DOHH2 (cell line): Measurements from ENCODE around the gene ATAT1.
A peak's percentile ranks its signal among the peaks of the same experiment; 100 is the strongest.

ENCODE experiments used
- H3F3A ChIP-seq: fragments of 200-600 bp; sonication (generic), shearing (Covaris generic); 2 replicates; pipeline ENCODE4 v1.6.0; 2016; ENCODE audit warnings: antibody characterized with exemption, mild to moderate bottlenecking; ENCODE audit not compliant: control insufficient read depth, insufficient read depth
- H3K27ac ChIP-seq: fragments of 200-600 bp; sonication (generic); 2 replicates; pipeline ENCODE4 v1.5.1; 2014; ENCODE audit warnings: low read depth, mild to moderate bottlenecking, low read length, moderate library complexity
- H3K27me3 ChIP-seq: fragments of 200-600 bp; sonication (generic); 2 replicates; pipeline ENCODE4 v1.6.1; 2014; ENCODE audit warnings: mild to moderate bottlenecking, low read length, mixed read lengths; ENCODE audit not compliant: control insufficient read depth
- H3K36me3 ChIP-seq: fragments of 200-600 bp; sonication (generic); 2 replicates; pipeline ENCODE4 v1.6.1; 2014; ENCODE audit warnings: mild to moderate bottlenecking, low read length, moderate library complexity, mixed read lengths; ENCODE audit not compliant: control insufficient read depth
- H3K4me1 ChIP-seq: fragments of 200-600 bp; sonication (generic); 2 replicates; pipeline ENCODE4 v1.6.1; 2014; ENCODE audit warnings: mild to moderate bottlenecking, low read length, mixed read lengths; ENCODE audit not compliant: control insufficient read depth
- H3K4me2 ChIP-seq: fragments of 200-600 bp; sonication (generic); 2 replicates; pipeline ENCODE4 v1.6.0; 2014; ENCODE audit warnings: mild to moderate bottlenecking, low read length, moderate library complexity
- H3K4me3 ChIP-seq: fragments of 200-600 bp; sonication (generic); 2 replicates; pipeline ENCODE4 v1.5.1; 2014; ENCODE audit warnings: mild to moderate bottlenecking, low read length, mixed read lengths
- H3K79me2 ChIP-seq: fragments of 200-600 bp; sonication (generic); 2 replicates; pipeline ENCODE4 v1.6.1; 2014; ENCODE audit warnings: mild to moderate bottlenecking, low read length, mixed read lengths; ENCODE audit not compliant: control insufficient read depth
- H3K9me2 ChIP-seq: fragments of 200-600 bp; sonication (generic); replicated peaks from 2 replicates; pipeline ENCODE4 v1.6.1; 2014; ENCODE audit warnings: mild to moderate bottlenecking, low read length, mixed read lengths; ENCODE audit not compliant: control insufficient read depth
- H3K9me3 ChIP-seq: fragments of 200-600 bp; sonication (generic); 2 replicates; pipeline ENCODE4 v1.6.1; 2014; ENCODE audit warnings: antibody characterized with exemption, low read length, mixed read lengths; ENCODE audit not compliant: control insufficient read depth, insufficient read depth
- H4K20me1 ChIP-seq: fragments of 200-600 bp; sonication (generic); 2 replicates; pipeline ENCODE4 v1.6.0; 2014; ENCODE audit warnings: low read depth, mild to moderate bottlenecking, antibody characterized with exemption, low read length, moderate library complexity; ENCODE audit not compliant: control insufficient read depth, insufficient read depth
- EZH2phosphoT487 ChIP-seq: fragments of 200-600 bp; sonication (generic); IDR thresholded peaks from 2 replicates; pipeline ENCODE4 v1.6.1; 2017; ENCODE audit warnings: borderline replicate concordance, mild to moderate bottlenecking, antibody characterized with exemption, low read length, moderate library complexity, mixed read lengths
- TF ChIP-seq, protein P1 (sequence below): fragments of 200-600 bp; sonication (generic); IDR thresholded peaks from one replicate; pipeline ENCODE4 v1.5.1; 2014; ENCODE audit warnings: antibody characterized with exemption, mild to moderate bottlenecking, low read depth, low read length; ENCODE audit not compliant: poor library complexity, severe bottlenecking

Gene ATAT1

DNA sequence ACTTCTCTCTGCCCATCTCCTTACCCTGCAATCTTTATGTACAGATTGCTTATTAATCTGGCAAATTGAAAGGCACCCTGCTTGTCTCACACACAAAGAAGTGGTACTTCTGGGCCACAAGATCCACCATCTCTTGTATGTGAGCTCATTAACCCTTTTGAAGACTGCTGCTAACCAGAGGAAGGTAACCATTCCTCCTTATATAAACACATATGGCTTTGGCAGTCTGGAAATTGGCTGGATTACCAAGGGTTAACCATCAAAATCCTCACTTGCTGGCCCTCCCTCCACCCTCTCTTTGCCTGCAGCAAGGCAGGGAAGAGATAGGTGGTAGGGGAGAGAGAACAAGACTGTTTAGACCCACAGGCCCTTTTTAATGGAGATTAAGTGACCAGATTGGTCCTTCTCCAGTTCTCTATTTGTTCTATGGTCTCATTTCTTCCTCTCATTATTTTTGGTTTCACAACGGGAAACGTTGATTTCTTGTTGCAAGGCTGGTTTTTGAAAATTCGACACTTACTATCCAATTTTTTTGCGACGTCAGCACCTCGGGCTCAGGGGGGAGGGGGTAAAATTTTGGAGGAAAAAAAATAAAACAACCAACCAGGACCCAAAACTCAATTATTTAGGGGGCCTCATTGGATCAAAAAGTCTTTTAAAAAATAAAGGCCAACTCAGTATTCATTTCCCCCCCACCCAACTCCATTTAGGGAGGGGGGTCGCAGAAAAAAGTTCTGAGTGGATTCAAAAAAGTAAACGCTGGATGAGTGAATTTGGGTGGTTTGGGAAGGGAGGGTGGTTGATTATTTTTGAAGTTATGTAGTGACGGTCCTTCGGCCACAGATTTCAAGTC lies 10.5 kb upstream of the ATAT1 start:
- H3K4me3 ChIP-seq: peak overlapping the region; percentile 83
- H3K4me1 ChIP-seq: peaks cover 41% of the 10 kb centered on the region
- TF ChIP-seq, protein P1, sequence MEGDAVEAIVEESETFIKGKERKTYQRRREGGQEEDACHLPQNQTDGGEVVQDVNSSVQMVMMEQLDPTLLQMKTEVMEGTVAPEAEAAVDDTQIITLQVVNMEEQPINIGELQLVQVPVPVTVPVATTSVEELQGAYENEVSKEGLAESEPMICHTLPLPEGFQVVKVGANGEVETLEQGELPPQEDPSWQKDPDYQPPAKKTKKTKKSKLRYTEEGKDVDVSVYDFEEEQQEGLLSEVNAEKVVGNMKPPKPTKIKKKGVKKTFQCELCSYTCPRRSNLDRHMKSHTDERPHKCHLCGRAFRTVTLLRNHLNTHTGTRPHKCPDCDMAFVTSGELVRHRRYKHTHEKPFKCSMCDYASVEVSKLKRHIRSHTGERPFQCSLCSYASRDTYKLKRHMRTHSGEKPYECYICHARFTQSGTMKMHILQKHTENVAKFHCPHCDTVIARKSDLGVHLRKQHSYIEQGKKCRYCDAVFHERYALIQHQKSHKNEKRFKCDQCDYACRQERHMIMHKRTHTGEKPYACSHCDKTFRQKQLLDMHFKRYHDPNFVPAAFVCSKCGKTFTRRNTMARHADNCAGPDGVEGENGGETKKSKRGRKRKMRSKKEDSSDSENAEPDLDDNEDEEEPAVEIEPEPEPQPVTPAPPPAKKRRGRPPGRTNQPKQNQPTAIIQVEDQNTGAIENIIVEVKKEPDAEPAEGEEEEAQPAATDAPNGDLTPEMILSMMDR: no peak
- TF ChIP-seq EZH2phosphoT487: no peak
- peaks cover 81% of the 10 kb centered on the region for H3K36me3 ChIP-seq
- H3K4me2 ChIP-seq: peak overlapping the region; percentile 96
- peaks cover 26% of the 10 kb centered on the region for H4K20me1 ChIP-seq
- no peaks in the 10 kb centered on the region for H3K9me2 ChIP-seq
- H3F3A ChIP-seq: peaks cover 36% of the 10 kb centered on the region
- H3K27me3 ChIP-seq: no peaks in the 10 kb centered on the region
- H3K9me3 ChIP-seq: no peaks in the 10 kb centered on the region
- H3K27ac ChIP-seq: peak overlapping the region; percentile 89
- H3K79me2 ChIP-seq: peaks cover 84% of the 10 kb centered on the region

DNA sequence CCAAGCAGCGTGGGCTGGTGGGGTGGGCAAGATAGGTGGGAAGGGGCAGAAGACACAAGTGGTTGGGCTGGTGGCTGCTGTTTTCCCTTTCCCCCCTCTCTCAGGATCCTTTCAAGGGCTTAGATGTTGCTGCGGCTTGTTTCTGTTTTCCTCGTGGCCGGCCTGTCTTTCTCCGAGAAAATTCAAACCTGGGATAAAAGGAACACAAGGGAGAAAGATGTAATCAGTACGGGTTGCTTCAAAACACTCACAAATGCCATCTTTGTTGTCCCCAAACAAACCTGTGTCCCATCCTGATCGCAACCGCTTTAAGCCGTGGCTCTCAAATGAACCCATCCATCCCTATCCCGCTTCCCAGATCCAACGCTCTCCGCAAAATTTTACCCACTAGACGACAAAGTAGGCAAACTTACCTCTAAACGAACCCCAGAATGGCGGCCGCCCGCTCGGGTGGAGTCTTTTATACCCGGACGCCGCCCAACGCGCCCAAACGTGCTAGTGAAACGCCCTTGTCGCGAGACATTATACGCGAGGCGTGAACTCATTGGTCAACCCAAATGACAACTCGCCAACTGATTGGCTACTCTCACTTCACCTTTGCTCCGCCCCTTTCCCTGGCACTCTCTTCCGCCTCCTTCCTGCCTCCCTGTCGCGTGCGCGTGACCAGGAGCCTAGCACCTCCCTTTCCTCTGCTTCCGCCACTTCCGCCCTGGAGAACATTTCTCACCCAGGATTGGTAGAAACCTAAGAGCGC lies 9.7 kb upstream of the ATAT1 start, which contains the start of gene PPP1R10:
Gene PPP1R10 (minus strand): TSS at position 433 of the 754 bp plus-strand sequence. CDS start 7,299 bp downstream, outside the sequence.
- peaks cover 40% of the 10 kb centered on the region for H3K4me1 ChIP-seq
- peak within 1 kb of the TSS; percentile 89 for H3K27ac ChIP-seq
- no peaks in the 10 kb centered on the region for H3K9me3 ChIP-seq
- H3K79me2 ChIP-seq: peaks cover 79% of the 10 kb centered on the region
- H3K27me3 ChIP-seq: no peaks in the 10 kb centered on the region
- H3K4me3 ChIP-seq: peak within 1 kb of the TSS; percentile 83
- H3K9me2 ChIP-seq: no peaks in the 10 kb centered on the region
- no peak for TF ChIP-seq EZH2phosphoT487
- TF ChIP-seq, protein P1: no peak
- H3F3A ChIP-seq: peaks cover 36% of the 10 kb centered on the region
- H4K20me1 ChIP-seq: peaks cover 25% of the 10 kb centered on the region
- peaks cover 80% of the 10 kb centered on the region for H3K36me3 ChIP-seq
- peak within 1 kb of the TSS; percentile 96 for H3K4me2 ChIP-seq

DNA sequence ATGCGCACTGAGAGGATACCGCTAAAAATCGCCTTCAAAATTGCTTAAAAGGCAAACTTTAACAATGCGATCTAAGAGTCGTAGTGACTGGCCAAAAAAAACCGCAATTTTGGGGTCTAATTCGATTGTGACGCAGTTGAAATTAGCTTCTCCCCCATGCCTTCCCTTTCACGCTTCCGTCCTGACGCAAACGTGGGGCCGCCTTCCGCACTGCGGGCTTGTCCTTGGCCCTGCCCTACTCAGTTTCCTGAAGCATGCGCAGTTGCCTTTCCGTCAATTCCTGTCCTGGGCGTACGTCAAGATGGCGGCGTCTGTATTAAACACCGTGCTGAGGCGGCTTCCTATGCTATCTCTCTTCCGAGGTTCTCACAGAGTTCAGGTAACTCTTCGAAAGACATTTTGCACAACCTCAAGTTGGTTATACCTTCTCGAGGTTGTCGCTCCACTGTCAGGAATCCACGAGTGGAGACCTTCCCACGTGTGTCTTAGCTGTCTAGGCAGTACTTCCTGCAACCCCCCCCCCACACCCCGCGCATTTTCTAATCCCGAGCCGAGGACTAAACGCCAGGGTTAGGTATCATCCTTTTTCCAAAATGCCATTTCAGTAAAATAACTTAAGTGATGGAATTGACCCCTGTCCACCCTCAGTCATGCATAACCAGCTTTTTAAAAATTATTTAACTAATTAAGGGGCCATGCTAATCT lies 9.0 kb upstream of the ATAT1 start, which contains the start of gene MRPS18B:
Gene MRPS18B (plus strand): TSS at position 276 of the 705 bp plus-strand sequence. CDS start 26 bp downstream, at position 302.
- Histone ChIP-seq H3K4me3 (peak within 1 kb of the TSS; percentile 83), H3K9me2 (no peaks in the 10 kb centered on the region), H3K27ac (peak within 1 kb of the TSS; percentile 89), H3K9me3 (no peaks in the 10 kb centered on the region), H3K4me2 (peak within 1 kb of the TSS; percentile 96), H3K79me2 (peaks cover 71% of the 10 kb centered on the region), H3K4me1 (peaks cover 33% of the 10 kb centered on the region), H3K36me3 (peaks cover 80% of the 10 kb centered on the region), H4K20me1 (peaks cover 23% of the 10 kb centered on the region), H3F3A (peaks cover 30% of the 10 kb centered on the region), H3K27me3 (no peaks in the 10 kb centered on the region)
- TF ChIP-seq EZH2phosphoT487: no peak
